ENCODE data around the gene NEMP2.
"Not testable (repeated sequence)": the region's sequence is repeated elsewhere in the genome, so short reads cannot be mapped to it uniquely, and the experiment has no call there.

NEMP2 gene

GRCh38 chr2:190488516-190489233, 45.8 kb downstream of the NEMP2 start:
- no peak for DNase-seq

- DNase-seq: no peak
Observed at GRCh38 chr2:190486037-190486623, 48.4 kb downstream of the NEMP2 start.

GRCh38 chr2:190482451-190482850, 52.1 kb downstream of the NEMP2 start:
- no peak for DNase-seq

GRCh38 chr2:190481339-190481738, 53.2 kb downstream of the NEMP2 start:
- no peak for DNase-seq

GRCh38 chr2:190478572-190479195, 55.8 kb downstream of the NEMP2 start:
- DNase-seq: no peak

GRCh38 chr2:190477661-190478454, 56.7 kb downstream of the NEMP2 start:
- no peak for DNase-seq

GRCh38 chr2:190470256-190470826, 64.2 kb downstream of the NEMP2 start:
- no peak for DNase-seq

- no peak for DNase-seq
Observed at GRCh38 chr2:190469771-190470170, 64.8 kb downstream of the NEMP2 start.

GRCh38 chr2:190468814-190469569, 65.5 kb downstream of the NEMP2 start:
- no peak for DNase-seq

GRCh38 chr2:190468354-190468753, 66.2 kb downstream of the NEMP2 start:
- not testable (repeated sequence) for DNase-seq

GRCh38 chr2:190467575-190468083, 66.9 kb downstream of the NEMP2 start:
- no peak for DNase-seq

- DNase-seq: no peak
Observed at GRCh38 chr2:190466819-190467446, 67.6 kb downstream of the NEMP2 start.

GRCh38 chr2:190465060-190465459, 69.5 kb downstream of the NEMP2 start:
- DNase-seq: no peak

- no peak for DNase-seq
Observed at GRCh38 chr2:190462611-190463010, 71.9 kb downstream of the NEMP2 start.

GRCh38 chr2:190462181-190462580, 72.3 kb downstream of the NEMP2 start:
- no peak for DNase-seq

GRCh38 chr2:190460487-190460886, 74.0 kb downstream of the NEMP2 start:
- DNase-seq: no peak

- DNase-seq: no peak
Observed at GRCh38 chr2:190459881-190460280, 74.6 kb downstream of the NEMP2 start.

- DNase-seq: no peak
Observed at GRCh38 chr2:190458352-190459107, 76.0 kb downstream of the NEMP2 start.

GRCh38 chr2:190457256-190457655, 77.3 kb downstream of the NEMP2 start:
- no peak for DNase-seq

- DNase-seq: no peak
Observed at GRCh38 chr2:190456833-190457232, 77.7 kb downstream of the NEMP2 start.

All from stimulated activated CD4-positive, alpha-beta T cell treated with anti-CD3 and anti-CD28 coated beads, Interleukin-4, amount 100 ng/mL, for 1 hour (primary cell).